Measurements from ENCODE around the gene GOLGA6A.

DNA sequence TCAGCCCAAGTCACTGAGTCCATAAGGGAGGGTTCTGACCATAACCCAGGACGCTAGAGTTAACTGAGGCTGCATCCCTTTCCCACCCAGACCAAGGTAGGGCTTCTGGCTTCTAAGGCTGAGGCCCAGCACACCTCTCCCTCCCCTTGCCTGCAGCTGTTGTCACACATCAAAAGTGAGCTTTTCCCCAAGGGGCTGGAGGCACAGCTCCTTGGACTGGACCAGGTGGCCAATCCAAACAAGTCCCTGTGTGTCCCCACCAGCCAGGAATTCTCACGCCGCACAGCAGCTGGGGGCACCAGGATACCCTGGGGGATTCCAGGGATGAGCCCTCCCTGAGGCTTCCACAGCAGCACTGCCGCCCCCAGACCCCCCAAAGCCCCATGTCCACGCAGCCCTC, 25.8 kb upstream of the GOLGA6A start:
- no peak for TF ChIP-seq EZH2 (IDR thresholded peaks at IDR 0.05; ENCODE audit: insufficient read depth, poor library complexity, severe bottlenecking)
- TF ChIP-seq EZH2phosphoT487 (IDR thresholded peaks at IDR 0.05; ENCODE audit: insufficient read depth, low read depth), result no peak

Measured in GM23248 (cell line).